K562 (cell line): Measurements from ENCODE around the gene MPST. TPM values are rescaled to one million over a fixed set of nuclear protein-coding genes. Genes with fewer than 3 reads are reported as not detected.

ENCODE experiments used
- CCNT2 ChIP-seq: IDR thresholded peaks from 2 replicates; pipeline ENCODE4 v1.6.1; 2011; ENCODE audit warnings: borderline replicate concordance, low read depth, mild to moderate bottlenecking, moderate library complexity, mixed read lengths, low read length; ENCODE audit not compliant: insufficient read length; ENCODE audit errors: extremely low read depth
- KAT7 ChIP-seq: sonication (generic); formaldehyde crosslinking; IDR thresholded peaks from 2 replicates; pipeline ENCODE4 v1.8.0; 2022; ENCODE audit warnings: missing genetic modification reagents, mild to moderate bottlenecking, borderline replicate concordance
- TEAD1 ChIP-seq, 2 experiments: fragments of 450-650 bp in 1 of 2; sonication (generic) in 1 of 2; formaldehyde crosslinking; IDR thresholded peaks; 2 replicates each; pipeline versions ENCODE4 v1.4.0 to v1.8.0; 2020 to 2022; ENCODE audit warnings: mild to moderate bottlenecking in 2 of 2, missing genetic modification reagents in 1 of 2
- polyA plus RNA-seq, 8 experiments: library from polyadenylated mRNA; depleted of rRNA in 4 of 8; stranded (reverse) in 5 of 8; unstranded in 3 of 8; fragments of >200 nt; fragmentation: Nextera tagmentation in 2 of 8; fragmentation: Illumina TruSeq in 1 of 8; extraction: Ambion mirVana in 2 of 8; extraction: Trizol in 1 of 8; gene quantifications; 2 replicates each; pipeline versions ENCODE4 v1.2.1 to v1.2.3, GENCODE V29; 2011 to 2014; ENCODE audit warnings: inconsistent platforms in 1 of 8, missing spikeins in 1 of 8
- total RNA-seq, 7 experiments: library from RNA; depleted of rRNA in 6 of 7; stranded (reverse); fragments of >200 nt in 6 of 7; fragmentation: Illumina TruSeq in 2 of 7; extraction: Trizol in 2 of 7; gene quantifications; 2 replicates each; pipeline versions ENCODE4 v1.2.1 to v1.2.3, GENCODE V29; 2011 to 2021; ENCODE audit warnings: low replicate concordance in 1 of 7
- TF ChIP-seq, protein P1 (sequence below): fragments of 450-650 bp; IDR thresholded peaks from 2 replicates; pipeline ENCODE4 v1.6.1; 2018; ENCODE audit not compliant: partially characterized antibody
- TF ChIP-seq, protein P2 (sequence below): sonication (generic); formaldehyde crosslinking; IDR thresholded peaks from 2 replicates; pipeline ENCODE4 v1.8.0; 2022; ENCODE audit warnings: missing genetic modification reagents, mild to moderate bottlenecking, borderline replicate concordance
- TF ChIP-seq, protein P3 (sequence below): sonication (generic); formaldehyde crosslinking; IDR thresholded peaks from 2 replicates; pipeline ENCODE4 v1.8.1; 2022; ENCODE audit warnings: missing genetic modification reagents
- TF ChIP-seq, protein P4 (sequence below), 2 experiments: fragments of 450-650 bp; IDR thresholded peaks; 2 replicates each; pipeline ENCODE4 v1.6.1; 2016
- TF ChIP-seq, protein P5 (sequence below): fragments of 450-650 bp; IDR thresholded peaks from 2 replicates; pipeline ENCODE4 v1.6.1; 2016; ENCODE audit warnings: mild to moderate bottlenecking
- TF ChIP-seq, protein P6 (sequence below), 2 experiments: IDR thresholded peaks; 2 replicates each; pipeline ENCODE4 v1.6.1; 2012; ENCODE audit warnings: improper control_type of control experiment in 2 of 2, low read depth in 2 of 2, low read length in 2 of 2, borderline replicate concordance in 1 of 2

The MPST gene
- total and polyA plus RNA-seq, 9 of the 15 experiments (the other 6 are each of a cell fraction or from before 2014, with no cell fraction given), result 0.65 to 104 (median 24.3) TPM

DNA sequence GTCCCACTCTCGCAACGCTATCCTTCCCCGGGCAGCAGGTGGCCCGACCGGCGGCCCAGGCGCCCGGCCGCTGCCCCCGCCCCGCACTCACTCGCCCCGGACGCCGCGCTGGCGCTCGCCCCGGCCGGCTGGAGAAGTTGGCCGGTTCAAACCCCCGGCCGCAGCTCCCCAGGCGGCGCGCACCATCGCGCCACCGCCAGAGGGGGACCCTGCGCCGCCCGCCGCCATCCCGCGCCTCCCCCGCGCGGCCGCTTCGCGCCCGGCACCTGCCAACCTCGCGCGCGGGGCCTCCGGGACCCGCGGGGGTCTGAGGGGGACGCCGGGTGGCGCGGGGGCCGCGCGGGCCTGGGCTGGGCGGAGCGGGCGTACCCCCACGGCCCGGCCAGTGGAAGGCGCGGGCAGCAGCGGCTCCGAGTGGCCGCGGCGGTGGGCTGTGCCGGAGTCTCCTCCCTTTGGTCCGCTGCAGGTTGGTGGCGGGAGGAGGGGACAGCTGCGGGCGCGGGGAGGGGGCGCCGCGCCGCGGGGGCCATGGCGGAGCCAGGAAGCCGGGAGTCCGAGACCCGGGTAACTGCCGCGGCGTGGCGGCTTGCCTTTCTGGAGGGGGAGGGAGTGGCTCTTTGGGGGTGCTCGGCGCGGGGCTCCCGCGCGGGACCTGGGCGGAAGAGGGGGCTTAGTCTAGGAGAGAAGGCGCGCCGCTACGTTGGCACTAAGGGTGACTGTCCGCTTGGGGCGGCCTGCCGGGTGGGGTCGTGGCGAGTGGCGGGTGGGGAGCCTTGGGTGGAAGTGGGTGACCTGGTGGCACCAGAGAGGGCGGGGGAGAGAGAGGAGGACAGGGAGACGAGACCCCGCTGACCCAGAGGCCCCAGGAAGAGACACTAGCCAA, at the start of gene MPST, which contains the start of gene TST (continued):
- TF ChIP-seq, protein P1, sequence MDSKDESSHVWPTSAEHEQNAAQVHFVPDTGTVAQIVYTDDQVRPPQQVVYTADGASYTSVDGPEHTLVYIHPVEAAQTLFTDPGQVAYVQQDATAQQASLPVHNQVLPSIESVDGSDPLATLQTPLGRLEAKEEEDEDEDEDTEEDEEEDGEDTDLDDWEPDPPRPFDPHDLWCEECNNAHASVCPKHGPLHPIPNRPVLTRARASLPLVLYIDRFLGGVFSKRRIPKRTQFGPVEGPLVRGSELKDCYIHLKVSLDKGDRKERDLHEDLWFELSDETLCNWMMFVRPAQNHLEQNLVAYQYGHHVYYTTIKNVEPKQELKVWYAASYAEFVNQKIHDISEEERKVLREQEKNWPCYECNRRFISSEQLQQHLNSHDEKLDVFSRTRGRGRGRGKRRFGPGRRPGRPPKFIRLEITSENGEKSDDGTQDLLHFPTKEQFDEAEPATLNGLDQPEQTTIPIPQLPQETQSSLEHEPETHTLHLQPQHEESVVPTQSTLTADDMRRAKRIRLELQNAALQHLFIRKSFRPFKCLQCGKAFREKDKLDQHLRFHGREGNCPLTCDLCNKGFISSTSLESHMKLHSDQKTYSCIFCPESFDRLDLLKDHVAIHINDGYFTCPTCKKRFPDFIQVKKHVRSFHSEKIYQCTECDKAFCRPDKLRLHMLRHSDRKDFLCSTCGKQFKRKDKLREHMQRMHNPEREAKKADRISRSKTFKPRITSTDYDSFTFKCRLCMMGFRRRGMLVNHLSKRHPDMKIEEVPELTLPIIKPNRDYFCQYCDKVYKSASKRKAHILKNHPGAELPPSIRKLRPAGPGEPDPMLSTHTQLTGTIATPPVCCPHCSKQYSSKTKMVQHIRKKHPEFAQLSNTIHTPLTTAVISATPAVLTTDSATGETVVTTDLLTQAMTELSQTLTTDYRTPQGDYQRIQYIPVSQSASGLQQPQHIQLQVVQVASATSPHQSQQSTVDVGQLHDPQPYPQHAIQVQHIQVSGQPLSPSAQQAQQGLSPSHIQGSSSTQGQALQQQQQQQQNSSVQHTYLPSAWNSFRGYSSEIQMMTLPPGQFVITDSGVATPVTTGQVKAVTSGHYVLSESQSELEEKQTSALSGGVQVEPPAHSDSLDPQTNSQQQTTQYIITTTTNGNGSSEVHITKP, result peak; percentile 92
- TF ChIP-seq KAT7 (CRISPR knock-in tag) (no peak), CCNT2 (peak; percentile 57), TEAD1 (CRISPR knock-in tag; IDR thresholded peaks at IDR 0.05) (no peak)
- TF ChIP-seq, protein P2, sequence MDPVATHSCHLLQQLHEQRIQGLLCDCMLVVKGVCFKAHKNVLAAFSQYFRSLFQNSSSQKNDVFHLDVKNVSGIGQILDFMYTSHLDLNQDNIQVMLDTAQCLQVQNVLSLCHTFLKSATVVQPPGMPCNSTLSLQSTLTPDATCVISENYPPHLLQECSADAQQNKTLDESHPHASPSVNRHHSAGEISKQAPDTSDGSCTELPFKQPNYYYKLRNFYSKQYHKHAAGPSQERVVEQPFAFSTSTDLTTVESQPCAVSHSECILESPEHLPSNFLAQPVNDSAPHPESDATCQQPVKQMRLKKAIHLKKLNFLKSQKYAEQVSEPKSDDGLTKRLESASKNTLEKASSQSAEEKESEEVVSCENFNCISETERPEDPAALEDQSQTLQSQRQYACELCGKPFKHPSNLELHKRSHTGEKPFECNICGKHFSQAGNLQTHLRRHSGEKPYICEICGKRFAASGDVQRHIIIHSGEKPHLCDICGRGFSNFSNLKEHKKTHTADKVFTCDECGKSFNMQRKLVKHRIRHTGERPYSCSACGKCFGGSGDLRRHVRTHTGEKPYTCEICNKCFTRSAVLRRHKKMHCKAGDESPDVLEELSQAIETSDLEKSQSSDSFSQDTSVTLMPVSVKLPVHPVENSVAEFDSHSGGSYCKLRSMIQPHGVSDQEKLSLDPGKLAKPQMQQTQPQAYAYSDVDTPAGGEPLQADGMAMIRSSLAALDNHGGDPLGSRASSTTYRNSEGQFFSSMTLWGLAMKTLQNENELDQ (CRISPR knock-in tag), result no peak
- TF ChIP-seq, protein P3, sequence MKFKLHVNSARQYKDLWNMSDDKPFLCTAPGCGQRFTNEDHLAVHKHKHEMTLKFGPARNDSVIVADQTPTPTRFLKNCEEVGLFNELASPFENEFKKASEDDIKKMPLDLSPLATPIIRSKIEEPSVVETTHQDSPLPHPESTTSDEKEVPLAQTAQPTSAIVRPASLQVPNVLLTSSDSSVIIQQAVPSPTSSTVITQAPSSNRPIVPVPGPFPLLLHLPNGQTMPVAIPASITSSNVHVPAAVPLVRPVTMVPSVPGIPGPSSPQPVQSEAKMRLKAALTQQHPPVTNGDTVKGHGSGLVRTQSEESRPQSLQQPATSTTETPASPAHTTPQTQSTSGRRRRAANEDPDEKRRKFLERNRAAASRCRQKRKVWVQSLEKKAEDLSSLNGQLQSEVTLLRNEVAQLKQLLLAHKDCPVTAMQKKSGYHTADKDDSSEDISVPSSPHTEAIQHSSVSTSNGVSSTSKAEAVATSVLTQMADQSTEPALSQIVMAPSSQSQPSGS (CRISPR knock-in tag), result no peak
- TF ChIP-seq, protein P4, sequence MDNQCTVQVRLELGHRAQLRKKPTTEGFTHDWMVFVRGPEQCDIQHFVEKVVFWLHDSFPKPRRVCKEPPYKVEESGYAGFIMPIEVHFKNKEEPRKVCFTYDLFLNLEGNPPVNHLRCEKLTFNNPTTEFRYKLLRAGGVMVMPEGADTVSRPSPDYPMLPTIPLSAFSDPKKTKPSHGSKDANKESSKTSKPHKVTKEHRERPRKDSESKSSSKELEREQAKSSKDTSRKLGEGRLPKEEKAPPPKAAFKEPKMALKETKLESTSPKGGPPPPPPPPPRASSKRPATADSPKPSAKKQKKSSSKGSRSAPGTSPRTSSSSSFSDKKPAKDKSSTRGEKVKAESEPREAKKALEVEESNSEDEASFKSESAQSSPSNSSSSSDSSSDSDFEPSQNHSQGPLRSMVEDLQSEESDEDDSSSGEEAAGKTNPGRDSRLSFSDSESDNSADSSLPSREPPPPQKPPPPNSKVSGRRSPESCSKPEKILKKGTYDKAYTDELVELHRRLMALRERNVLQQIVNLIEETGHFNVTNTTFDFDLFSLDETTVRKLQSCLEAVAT (IDR thresholded peaks at IDR 0.05), result 0 out of 4 replicates have a peak, but pooled peaks of 1 of the 2 experiments have one; percentile 36
- TF ChIP-seq, protein P5, sequence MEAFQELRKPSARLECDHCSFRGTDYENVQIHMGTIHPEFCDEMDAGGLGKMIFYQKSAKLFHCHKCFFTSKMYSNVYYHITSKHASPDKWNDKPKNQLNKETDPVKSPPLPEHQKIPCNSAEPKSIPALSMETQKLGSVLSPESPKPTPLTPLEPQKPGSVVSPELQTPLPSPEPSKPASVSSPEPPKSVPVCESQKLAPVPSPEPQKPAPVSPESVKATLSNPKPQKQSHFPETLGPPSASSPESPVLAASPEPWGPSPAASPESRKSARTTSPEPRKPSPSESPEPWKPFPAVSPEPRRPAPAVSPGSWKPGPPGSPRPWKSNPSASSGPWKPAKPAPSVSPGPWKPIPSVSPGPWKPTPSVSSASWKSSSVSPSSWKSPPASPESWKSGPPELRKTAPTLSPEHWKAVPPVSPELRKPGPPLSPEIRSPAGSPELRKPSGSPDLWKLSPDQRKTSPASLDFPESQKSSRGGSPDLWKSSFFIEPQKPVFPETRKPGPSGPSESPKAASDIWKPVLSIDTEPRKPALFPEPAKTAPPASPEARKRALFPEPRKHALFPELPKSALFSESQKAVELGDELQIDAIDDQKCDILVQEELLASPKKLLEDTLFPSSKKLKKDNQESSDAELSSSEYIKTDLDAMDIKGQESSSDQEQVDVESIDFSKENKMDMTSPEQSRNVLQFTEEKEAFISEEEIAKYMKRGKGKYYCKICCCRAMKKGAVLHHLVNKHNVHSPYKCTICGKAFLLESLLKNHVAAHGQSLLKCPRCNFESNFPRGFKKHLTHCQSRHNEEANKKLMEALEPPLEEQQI, result no peak
- TF ChIP-seq, protein P6, sequence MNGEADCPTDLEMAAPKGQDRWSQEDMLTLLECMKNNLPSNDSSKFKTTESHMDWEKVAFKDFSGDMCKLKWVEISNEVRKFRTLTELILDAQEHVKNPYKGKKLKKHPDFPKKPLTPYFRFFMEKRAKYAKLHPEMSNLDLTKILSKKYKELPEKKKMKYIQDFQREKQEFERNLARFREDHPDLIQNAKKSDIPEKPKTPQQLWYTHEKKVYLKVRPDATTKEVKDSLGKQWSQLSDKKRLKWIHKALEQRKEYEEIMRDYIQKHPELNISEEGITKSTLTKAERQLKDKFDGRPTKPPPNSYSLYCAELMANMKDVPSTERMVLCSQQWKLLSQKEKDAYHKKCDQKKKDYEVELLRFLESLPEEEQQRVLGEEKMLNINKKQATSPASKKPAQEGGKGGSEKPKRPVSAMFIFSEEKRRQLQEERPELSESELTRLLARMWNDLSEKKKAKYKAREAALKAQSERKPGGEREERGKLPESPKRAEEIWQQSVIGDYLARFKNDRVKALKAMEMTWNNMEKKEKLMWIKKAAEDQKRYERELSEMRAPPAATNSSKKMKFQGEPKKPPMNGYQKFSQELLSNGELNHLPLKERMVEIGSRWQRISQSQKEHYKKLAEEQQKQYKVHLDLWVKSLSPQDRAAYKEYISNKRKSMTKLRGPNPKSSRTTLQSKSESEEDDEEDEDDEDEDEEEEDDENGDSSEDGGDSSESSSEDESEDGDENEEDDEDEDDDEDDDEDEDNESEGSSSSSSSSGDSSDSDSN (IDR thresholded peaks at IDR 0.05; ENCODE audit: borderline replicate concordance in 1 of 2, low read depth in 2 of 2, low read length in 2 of 2), result peak; percentile 67 to 77; a peak in 2 of 4 replicates
